NCI-H2171 treated with DMSO at 0.1 percent for 48 hours (cell line): ENCODE results near the gene LZTR1.
"Not testable (repeated sequence)": the region's sequence is repeated elsewhere in the genome, so short reads cannot be mapped to it uniquely, and the experiment has no call there.

Source experiments
- DNase-seq: peaks from one replicate; lab custom pipeline; 2025; lab: John Stamatoyannopoulos, UW

LZTR1 gene

GRCh38 chr22:20996598-20997535 lies 14.8 kb downstream of the LZTR1 start:
- no peak for DNase-seq

- DNase-seq = no peak
These were observed 15.6 kb downstream of the LZTR1 start for GRCh38 chr22:20997536-20998257.

- no peak for DNase-seq
These were observed 16.6 kb downstream of the LZTR1 start for GRCh38 chr22:20998411-20999336.

- no peak for DNase-seq
These were observed 17.5 kb downstream of the LZTR1 start for GRCh38 chr22:20999350-21000206.

GRCh38 chr22:21000207-21000986 lies 18.3 kb downstream of the LZTR1 start:
- peak; percentile 41 for DNase-seq

GRCh38 chr22:21000987-21001600 lies 19.0 kb downstream of the LZTR1 start:
- DNase-seq = peak; percentile 41

- peak; percentile 96 for DNase-seq
These were observed 19.7 kb downstream of the LZTR1 start, which contains the start of gene THAP7 for GRCh38 chr22:21001601-21002325. TSS of gene THAP7 (minus strand) at chr22:21002118. CDS start at chr22:21001911, 207 bp downstream.

- DNase-seq = no peak
These were observed 21.7 kb downstream of the LZTR1 start for GRCh38 chr22:21003782-21004181.

- not testable (repeated sequence) for DNase-seq
These were observed 27.1 kb downstream of the LZTR1 start for GRCh38 chr22:21009208-21009607.

- no peak for DNase-seq
These were observed 27.7 kb downstream of the LZTR1 start for GRCh38 chr22:21009638-21010425.

- no peak for DNase-seq
These were observed 28.5 kb downstream of the LZTR1 start for GRCh38 chr22:21010426-21011113.

GRCh38 chr22:21012446-21013407 lies 30.6 kb downstream of the LZTR1 start:
- DNase-seq = peak; percentile 84

- peak; percentile 58 for DNase-seq
These were observed 31.6 kb downstream of the LZTR1 start for GRCh38 chr22:21013657-21014201.

- DNase-seq = peak; percentile 94
These were observed 32.2 kb downstream of the LZTR1 start for GRCh38 chr22:21014202-21014725.

GRCh38 chr22:21014726-21015465 lies 32.8 kb downstream of the LZTR1 start, which contains the start of gene P2RX6:
TSS of gene P2RX6 (plus strand) at chr22:21015165. CDS start at chr22:21015175, 10 bp downstream.
- peak; percentile 58 for DNase-seq
